K562 (cell line): ENCODE results near the gene ATXN3. TPM values are rescaled to one million over a fixed set of nuclear protein-coding genes. Genes with fewer than 3 reads are reported as not detected.

Experiments used
- BCLAF1 ChIP-seq, 2 experiments: fragments of 450-650 bp in 1 of 2; IDR thresholded peaks; 2 replicates each; pipeline ENCODE4 v1.6.1; 2011 to 2017; ENCODE audit warnings: low read depth in 2 of 2, antibody characterized with exemption in 1 of 2, borderline replicate concordance in 1 of 2, low read length in 1 of 2, mild to moderate bottlenecking in 1 of 2, mixed read lengths in 1 of 2; ENCODE audit not compliant: control insufficient read depth in 1 of 2
- ILF3 ChIP-seq: fragments of 450-650 bp; IDR thresholded peaks from 2 replicates; pipeline ENCODE4 v1.6.1; 2018; ENCODE audit warnings: antibody characterized with exemption, mild to moderate bottlenecking, moderate library complexity, borderline replicate concordance
- MYNN ChIP-seq, 2 experiments: sonication (generic); formaldehyde crosslinking in 1 of 2; IDR thresholded peaks; 2 replicates each; pipeline versions ENCODE4 v1.5.0 to v1.6.1; 2016 to 2020; ENCODE audit warnings: antibody characterized with exemption in 1 of 2, missing genetic modification reagents in 1 of 2
- PKNOX1 ChIP-seq: fragments of 450-650 bp; IDR thresholded peaks from 2 replicates; pipeline ENCODE4 v1.6.1; 2016
- PML ChIP-seq: IDR thresholded peaks from 2 replicates; pipeline ENCODE4 v1.6.1; 2012; ENCODE audit warnings: low read length, inconsistent platforms
- RUNX1 ChIP-seq: sonication (generic); IDR thresholded peaks from 2 replicates; pipeline ENCODE4 v1.6.1; 2016; ENCODE audit warnings: antibody characterized with exemption, low read depth
- TBP ChIP-seq: optimal IDR thresholded peaks from 2 replicates; pipeline ENCODE3; 2011; ENCODE audit warnings: low read depth, low read length, improper control_type of control experiment
- USF2 ChIP-seq: sonication (generic); formaldehyde crosslinking; IDR thresholded peaks from 2 replicates; pipeline ENCODE4 v1.5.0; 2020; ENCODE audit warnings: missing genetic modification reagents
- YY1 ChIP-seq, 3 experiments: IDR thresholded peaks; 2 replicates each; pipeline ENCODE4 v1.6.1; 2011; ENCODE audit warnings: low read length in 2 of 3, mild to moderate bottlenecking in 2 of 3, moderate library complexity in 2 of 3, borderline replicate concordance in 1 of 3, control low read depth in 1 of 3, low read depth in 1 of 3; ENCODE audit not compliant: insufficient read depth in 3 of 3, insufficient replicate concordance in 2 of 3, control insufficient read depth in 1 of 3, insufficient read length in 1 of 3; ENCODE audit errors: extremely low read depth in 1 of 3
- ZMIZ1 ChIP-seq, 2 experiments: fragments of 150-350 bp in 1 of 2; IDR thresholded peaks; 2 replicates each; pipeline ENCODE4 v1.6.1; 2012 to 2016; ENCODE audit warnings: low read depth in 2 of 2, low read length in 2 of 2, mild to moderate bottlenecking in 1 of 2, moderate library complexity in 1 of 2
- ZNF354B ChIP-seq: fragments of 250-450 bp; sonication (Bioruptor Pico); IDR thresholded peaks from 2 replicates; pipeline ENCODE4 v1.4.0; 2020
- polyA plus RNA-seq, 8 experiments: library from polyadenylated mRNA; depleted of rRNA in 4 of 8; stranded (reverse) in 5 of 8; unstranded in 3 of 8; fragments of >200 nt; fragmentation: Nextera tagmentation in 2 of 8; fragmentation: Illumina TruSeq in 1 of 8; extraction: Ambion mirVana in 2 of 8; extraction: Trizol in 1 of 8; gene quantifications; 2 replicates each; pipeline versions ENCODE4 v1.2.1 to v1.2.3, GENCODE V29; 2011 to 2014; ENCODE audit warnings: inconsistent platforms in 1 of 8, missing spikeins in 1 of 8
- total RNA-seq, 7 experiments: library from RNA; depleted of rRNA in 6 of 7; stranded (reverse); fragments of >200 nt in 6 of 7; fragmentation: Illumina TruSeq in 2 of 7; extraction: Trizol in 2 of 7; gene quantifications; 2 replicates each; pipeline versions ENCODE4 v1.2.1 to v1.2.3, GENCODE V29; 2011 to 2021; ENCODE audit warnings: low replicate concordance in 1 of 7
- TF ChIP-seq, protein P1 (sequence below): IDR thresholded peaks from 2 replicates; pipeline ENCODE4 v1.6.1; 2011; ENCODE audit not compliant: insufficient read length; ENCODE audit errors: extremely low read depth

The ATXN3 gene
- total and polyA plus RNA-seq, 9 of the 15 experiments (the other 6 are each of a cell fraction or from before 2014, with no cell fraction given), result 11.3 to 25.0 (median 14.6) TPM

GRCh38 chr14:92108345-92109254 is 2.2 kb upstream of the ATXN3 start (continued):
- TF ChIP-seq BCLAF1 (IDR thresholded peaks at IDR 0.05; ENCODE audit: borderline replicate concordance in 1 of 2, control insufficient read depth in 1 of 2, low read depth in 2 of 2, low read length in 1 of 2) (0 out of 4 replicates have a peak, but pooled peaks of 1 of the 2 experiments have one; percentile 31), ZNF354B (CRISPR knock-in tag) (no peak), YY1 (IDR thresholded peaks at IDR 0.05; ENCODE audit: borderline replicate concordance in 1 of 3, control insufficient read depth in 1 of 3, extremely low read depth in 1 of 3, insufficient read depth in 3 of 3, insufficient read length in 1 of 3, insufficient replicate concordance in 2 of 3, low read depth in 1 of 3, low read length in 2 of 3) (peak in 1 of 3 experiments; percentile 23), PKNOX1 (peak; percentile 91), PML (peak; percentile 80), TBP (peak; percentile 90), ZMIZ1 (IDR thresholded peaks at IDR 0.05; ENCODE audit: low read depth in 2 of 2, low read length in 2 of 2) (peak in 1 of 2 experiments; percentile 74; a peak in 1 of 4 replicates), ILF3 (peak; percentile 69; the same call in 1 of the 2 replicates), USF2 (CRISPR knock-in tag) (no peak), RUNX1 (0 out of 2 replicates have a peak, but pooled peaks have one; percentile 15), MYNN (IDR thresholded peaks at IDR 0.05) (peak; percentile 18; the same call in 1 of the 2 replicates), MYNN (CRISPR knock-in tag; IDR thresholded peaks at IDR 0.05) (no peak)
- TF ChIP-seq, protein P1, sequence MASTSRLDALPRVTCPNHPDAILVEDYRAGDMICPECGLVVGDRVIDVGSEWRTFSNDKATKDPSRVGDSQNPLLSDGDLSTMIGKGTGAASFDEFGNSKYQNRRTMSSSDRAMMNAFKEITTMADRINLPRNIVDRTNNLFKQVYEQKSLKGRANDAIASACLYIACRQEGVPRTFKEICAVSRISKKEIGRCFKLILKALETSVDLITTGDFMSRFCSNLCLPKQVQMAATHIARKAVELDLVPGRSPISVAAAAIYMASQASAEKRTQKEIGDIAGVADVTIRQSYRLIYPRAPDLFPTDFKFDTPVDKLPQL, result peak; percentile 10
